T-helper 1 cell treated with Interleukin-12 subunit alpha and Interleukin-12 subunit beta and Interleukin-4 antibody, amounts not matched to agents 30 μg/mL and 1 μg/mL, for 36 hours (primary cell): ENCODE measurements around the gene RGS6.

Experiments
- H3K27ac Mint-ChIP-seq: one replicate; pipeline ENCODE4 v1.8.0; 2021; ENCODE audit warnings: mild to moderate bottlenecking, mixed read lengths
- H3K27me3 Mint-ChIP-seq: one replicate; pipeline ENCODE4 v1.8.0; 2021; ENCODE audit warnings: low read depth, mixed read lengths
- H3K36me3 Mint-ChIP-seq: one replicate; pipeline ENCODE4 v1.8.0; 2021; ENCODE audit warnings: low read depth, mixed read lengths
- H3K4me1 Mint-ChIP-seq: one replicate; pipeline ENCODE4 v1.8.0; 2021; ENCODE audit warnings: low read depth, mixed read lengths
- H3K4me3 Mint-ChIP-seq: one replicate; pipeline ENCODE4 v1.8.0; 2021; ENCODE audit warnings: mild to moderate bottlenecking, moderate library complexity, mixed read lengths
- H3K9me3 Mint-ChIP-seq: one replicate; pipeline ENCODE4 v1.8.0; 2021; ENCODE audit warnings: mixed read lengths

RGS6 gene

DNA sequence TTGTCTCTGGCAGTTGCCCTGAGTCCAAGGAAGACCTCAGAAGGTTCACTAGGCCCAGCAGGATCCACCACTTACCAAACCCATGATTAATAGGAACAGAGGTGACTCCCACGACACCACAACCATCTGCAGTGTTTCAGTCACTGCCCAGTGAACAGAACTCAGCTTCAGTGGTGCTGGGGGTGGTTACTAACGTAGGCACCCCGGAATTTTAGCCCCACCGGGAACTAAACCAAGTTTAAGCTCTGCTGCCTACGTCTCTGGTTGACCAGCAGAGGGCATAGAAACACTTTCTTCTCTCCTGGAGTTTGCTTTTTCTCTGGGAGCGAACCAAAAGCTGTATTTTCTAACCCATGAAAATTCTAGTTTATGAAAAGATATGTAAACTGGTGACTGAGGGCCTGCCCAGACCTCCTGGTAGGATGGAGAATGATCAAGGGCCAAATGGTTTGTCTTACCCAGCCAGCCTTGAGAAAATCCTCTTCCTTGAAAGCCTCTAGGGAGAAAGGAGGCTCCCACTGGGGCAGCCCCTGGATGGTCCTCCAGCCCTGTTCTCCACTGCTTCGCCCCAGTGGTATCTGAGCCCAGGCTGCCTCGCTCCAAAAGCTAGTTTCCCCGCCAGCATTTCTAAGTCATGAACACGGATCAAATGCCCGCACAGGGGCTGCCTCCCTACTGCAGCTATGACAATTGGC, 581.9 kb downstream of the RGS6 start:
- Mint-ChIP-seq H3K4me1 (peaks cover 55% of the 10 kb centered on the region), H3K27ac (peak overlapping the region; percentile 33), H3K27me3 (peaks cover 11% of the 10 kb centered on the region), H3K9me3 (no peaks in the 10 kb centered on the region), H3K4me3 (no peak overlapping the region), H3K36me3 (peaks cover 14% of the 10 kb centered on the region)

DNA sequence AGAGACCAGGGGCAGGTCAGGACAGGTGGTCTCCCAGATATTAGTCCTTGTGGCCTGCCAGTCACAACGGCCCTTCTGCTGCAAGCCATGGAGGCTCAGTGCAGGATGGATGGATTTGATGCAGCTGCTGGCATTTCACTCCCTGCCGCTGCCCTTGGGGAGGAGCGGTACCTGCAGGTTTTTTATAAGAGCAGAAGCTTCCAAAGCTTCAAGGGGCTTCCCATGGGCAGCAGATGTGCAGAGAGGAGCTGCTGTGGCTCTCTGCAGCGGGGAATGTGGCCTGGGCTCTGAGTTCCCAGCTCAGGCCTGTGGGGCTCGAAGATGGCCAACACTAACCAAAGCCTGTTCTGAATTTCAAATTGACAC, 582.4 kb downstream of the RGS6 start:
- H3K9me3 Mint-ChIP-seq = peaks cover 4% of the 10 kb centered on the region
- peaks cover 60% of the 10 kb centered on the region for H3K4me1 Mint-ChIP-seq
- no peak overlapping the region for H3K4me3 Mint-ChIP-seq
- peaks cover 7% of the 10 kb centered on the region for H3K27me3 Mint-ChIP-seq
- H3K36me3 Mint-ChIP-seq = peaks cover 11% of the 10 kb centered on the region
- H3K27ac Mint-ChIP-seq = peak overlapping the region; percentile 27

DNA sequence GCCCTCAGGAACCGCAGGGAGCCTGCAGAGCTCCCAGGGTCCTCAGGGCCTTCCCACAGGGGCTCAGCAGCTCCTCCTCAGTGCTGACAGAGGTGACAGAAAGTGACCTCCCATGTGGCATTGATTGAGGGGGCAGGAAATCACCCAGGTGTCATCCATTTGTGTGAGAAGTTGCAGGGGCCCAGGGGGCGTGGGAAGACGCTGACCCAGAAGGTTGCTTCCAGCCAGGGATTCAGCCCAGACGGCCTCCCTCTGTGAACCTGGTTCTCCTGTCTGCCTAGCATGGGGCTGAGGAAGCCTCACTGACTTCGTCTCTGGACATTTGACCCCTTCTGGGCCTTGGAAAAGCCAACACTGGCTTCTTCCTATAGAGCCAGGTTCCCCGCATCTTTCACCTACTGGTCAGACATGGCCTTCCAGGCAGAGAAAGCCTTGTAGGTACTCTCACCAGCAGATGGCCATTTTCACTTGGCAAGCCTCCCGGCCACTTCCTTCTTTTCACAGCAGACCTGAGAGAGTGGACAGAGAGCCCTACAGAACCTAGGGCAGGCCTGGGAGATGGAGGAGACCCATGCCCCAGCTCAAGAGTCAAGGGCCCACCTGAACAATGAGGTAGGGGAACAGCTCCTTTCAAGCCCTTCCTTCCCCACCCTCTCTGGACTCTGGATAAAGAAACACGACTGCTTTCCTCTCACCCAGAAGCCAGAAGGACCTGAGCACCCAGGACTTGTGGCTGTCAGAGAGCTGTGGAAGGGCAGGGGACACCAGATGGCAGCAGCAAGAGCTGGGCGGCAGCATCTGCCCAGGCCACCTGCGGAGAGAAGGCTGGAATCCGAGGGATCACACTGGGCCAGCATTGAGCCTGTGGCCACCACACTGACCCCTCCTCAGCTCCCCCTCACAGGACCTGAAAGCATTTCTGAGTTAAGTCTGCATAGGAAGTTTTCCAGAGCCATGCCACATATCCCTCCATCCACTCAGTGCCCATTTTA, 583.8 kb downstream of the RGS6 start:
- Mint-ChIP-seq H3K27ac (peak overlapping the region; percentile 11), H3K27me3 (peaks cover 4% of the 10 kb centered on the region), H3K4me3 (no peak overlapping the region)

DNA sequence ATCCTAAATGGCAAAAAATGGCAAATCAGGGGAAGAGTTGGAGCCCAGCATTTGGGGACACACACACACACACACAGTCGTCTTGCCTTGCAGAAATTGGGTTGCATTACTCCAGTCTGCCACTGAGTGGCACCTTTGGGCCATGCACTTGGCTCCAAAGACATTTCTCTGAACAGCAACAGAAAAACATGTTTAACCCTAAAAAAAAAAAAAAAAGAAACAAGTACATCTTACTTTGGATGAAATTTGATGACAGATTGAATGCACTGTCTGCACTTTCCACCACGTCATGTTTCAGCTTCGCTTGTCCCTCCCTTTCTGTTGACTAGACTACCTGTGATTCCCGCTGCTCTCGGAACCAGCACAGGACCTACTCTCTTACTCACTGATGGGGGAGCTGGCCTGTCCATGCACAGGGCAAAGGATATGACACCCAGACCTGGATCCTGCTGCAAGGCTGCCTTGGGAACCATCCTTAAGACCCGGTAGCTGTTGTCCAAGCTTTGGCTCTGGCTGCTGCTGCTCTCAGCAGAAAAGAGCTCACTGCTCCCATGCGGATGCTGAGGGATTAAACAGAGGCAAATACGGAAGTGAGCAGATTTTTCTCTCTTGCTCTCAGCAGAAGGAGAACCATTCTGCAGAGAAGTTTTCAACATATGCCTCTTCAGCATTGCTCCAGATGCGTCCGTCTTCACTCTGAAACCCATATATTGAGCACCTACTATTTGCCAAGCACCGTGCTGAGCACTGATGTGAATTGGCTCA, 584.9 kb downstream of the RGS6 start:
- Mint-ChIP-seq H3K4me1 (peaks cover 79% of the 10 kb centered on the region), H3K4me3 (peak overlapping the region; percentile 19), H3K27ac (peak overlapping the region; percentile 65), H3K27me3 (no peaks in the 10 kb centered on the region), H3K9me3 (peaks cover 25% of the 10 kb centered on the region), H3K36me3 (peaks cover 24% of the 10 kb centered on the region)

More for the DNA sequence above, 583.8 kb downstream of the RGS6 start:
- Mint-ChIP-seq H3K4me1 (peaks cover 72% of the 10 kb centered on the region), H3K36me3 (peaks cover 18% of the 10 kb centered on the region), H3K9me3 (peaks cover 18% of the 10 kb centered on the region)

DNA sequence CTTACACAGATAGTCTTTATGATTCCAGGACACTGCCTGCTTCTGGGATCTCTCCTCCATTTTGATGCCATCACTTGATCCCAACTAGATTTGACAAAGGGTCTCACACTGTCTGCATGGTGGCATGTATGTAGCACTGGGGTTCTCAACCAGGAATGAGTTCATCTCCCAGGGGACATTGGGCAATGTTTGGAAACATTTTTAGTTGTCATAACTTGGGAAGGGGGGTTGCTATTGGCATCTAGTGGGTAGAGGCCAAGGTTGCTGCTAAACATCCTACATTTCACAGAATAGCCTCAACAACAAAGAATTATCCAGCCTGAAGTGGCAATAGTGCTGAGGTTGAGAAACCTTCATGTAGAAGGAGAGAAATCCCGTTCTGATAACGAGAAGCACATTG, 585.5 kb downstream of the RGS6 start:
- H3K36me3 Mint-ChIP-seq = peaks cover 25% of the 10 kb centered on the region
- H3K9me3 Mint-ChIP-seq = peaks cover 25% of the 10 kb centered on the region
- peaks cover 75% of the 10 kb centered on the region for H3K4me1 Mint-ChIP-seq
- no peaks in the 10 kb centered on the region for H3K27me3 Mint-ChIP-seq
- H3K4me3 Mint-ChIP-seq = peak overlapping the region; percentile 59
- H3K27ac Mint-ChIP-seq = peak overlapping the region; percentile 94

DNA sequence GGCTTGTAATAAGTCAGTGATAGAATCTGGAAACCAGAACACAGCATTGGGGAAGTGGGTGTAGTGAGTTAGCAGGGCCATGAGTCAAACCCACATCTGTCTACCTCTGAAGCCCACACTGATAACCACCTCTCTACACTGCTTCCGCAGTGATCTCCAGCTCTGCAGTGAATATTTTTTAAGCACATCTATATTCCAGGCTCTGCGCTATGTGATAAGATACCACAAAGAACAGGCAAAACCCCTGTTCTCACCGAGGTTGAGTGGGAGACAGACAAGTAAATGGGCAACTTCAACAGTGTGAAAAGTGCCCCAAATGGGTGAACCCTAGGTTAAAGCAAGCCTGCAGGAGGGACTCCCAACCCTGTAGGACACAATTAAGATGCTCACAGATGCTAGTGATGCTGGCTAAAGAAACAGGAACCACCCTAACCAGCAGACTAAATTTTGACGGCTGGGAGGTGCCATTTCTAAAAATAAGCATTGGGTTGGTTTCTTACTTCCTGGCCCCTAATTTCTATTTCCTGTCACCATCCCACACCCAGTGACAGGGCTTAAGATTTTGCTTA, 586.7 kb downstream of the RGS6 start:
- Mint-ChIP-seq H3K9me3 (peaks cover 25% of the 10 kb centered on the region), H3K36me3 (peaks cover 21% of the 10 kb centered on the region), H3K4me3 (peak overlapping the region; percentile 59), H3K4me1 (peaks cover 69% of the 10 kb centered on the region), H3K27me3 (no peaks in the 10 kb centered on the region), H3K27ac (peak overlapping the region; percentile 94)

DNA sequence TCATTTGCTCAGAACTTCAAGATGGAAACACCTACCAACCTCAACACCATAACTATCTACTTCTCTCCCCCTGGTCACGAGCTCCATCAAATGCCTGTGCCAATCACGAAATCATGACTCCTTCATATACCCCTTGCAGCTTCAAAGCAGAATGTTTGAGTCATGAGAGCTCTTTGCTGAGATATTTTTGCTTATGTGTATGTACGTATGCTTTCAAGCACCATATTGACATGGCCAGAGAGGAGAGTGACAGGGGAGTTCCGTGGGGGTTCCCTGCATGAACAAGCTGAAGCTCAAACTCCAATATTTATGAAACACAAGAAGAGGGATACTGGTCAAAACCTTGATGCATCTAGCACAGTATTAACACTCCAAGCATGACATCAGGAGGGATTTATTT, 587.3 kb downstream of the RGS6 start:
- peaks cover 69% of the 10 kb centered on the region for H3K4me1 Mint-ChIP-seq
- no peaks in the 10 kb centered on the region for H3K27me3 Mint-ChIP-seq
- H3K36me3 Mint-ChIP-seq = peaks cover 26% of the 10 kb centered on the region
- H3K4me3 Mint-ChIP-seq = peak overlapping the region; percentile 25
- H3K9me3 Mint-ChIP-seq = peaks cover 25% of the 10 kb centered on the region
- peak overlapping the region; percentile 94 for H3K27ac Mint-ChIP-seq

DNA sequence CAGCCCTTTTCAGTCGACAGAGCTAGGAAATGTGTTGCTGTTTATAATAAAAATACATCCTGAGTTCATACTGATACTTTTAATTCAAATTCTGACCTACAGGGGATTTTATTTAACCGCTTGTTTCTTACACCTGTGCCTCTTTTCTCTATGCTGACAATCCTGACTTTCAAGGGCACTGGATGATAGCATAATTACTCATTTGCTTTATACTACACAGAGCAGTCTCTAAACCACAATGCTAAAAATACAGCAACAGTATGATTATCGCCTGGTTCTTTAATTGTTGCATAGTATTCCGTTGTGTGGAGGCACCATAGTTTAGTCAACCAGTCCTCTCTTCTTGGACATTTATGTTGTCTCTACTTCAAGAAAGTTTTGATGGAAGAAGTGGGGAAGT, 588.8 kb downstream of the RGS6 start:
- no peak overlapping the region for H3K27ac Mint-ChIP-seq
- H3K4me1 Mint-ChIP-seq = peaks cover 73% of the 10 kb centered on the region
- H3K4me3 Mint-ChIP-seq = no peak overlapping the region
- no peaks in the 10 kb centered on the region for H3K27me3 Mint-ChIP-seq
- H3K36me3 Mint-ChIP-seq = peaks cover 27% of the 10 kb centered on the region
- H3K9me3 Mint-ChIP-seq = peaks cover 25% of the 10 kb centered on the region

DNA sequence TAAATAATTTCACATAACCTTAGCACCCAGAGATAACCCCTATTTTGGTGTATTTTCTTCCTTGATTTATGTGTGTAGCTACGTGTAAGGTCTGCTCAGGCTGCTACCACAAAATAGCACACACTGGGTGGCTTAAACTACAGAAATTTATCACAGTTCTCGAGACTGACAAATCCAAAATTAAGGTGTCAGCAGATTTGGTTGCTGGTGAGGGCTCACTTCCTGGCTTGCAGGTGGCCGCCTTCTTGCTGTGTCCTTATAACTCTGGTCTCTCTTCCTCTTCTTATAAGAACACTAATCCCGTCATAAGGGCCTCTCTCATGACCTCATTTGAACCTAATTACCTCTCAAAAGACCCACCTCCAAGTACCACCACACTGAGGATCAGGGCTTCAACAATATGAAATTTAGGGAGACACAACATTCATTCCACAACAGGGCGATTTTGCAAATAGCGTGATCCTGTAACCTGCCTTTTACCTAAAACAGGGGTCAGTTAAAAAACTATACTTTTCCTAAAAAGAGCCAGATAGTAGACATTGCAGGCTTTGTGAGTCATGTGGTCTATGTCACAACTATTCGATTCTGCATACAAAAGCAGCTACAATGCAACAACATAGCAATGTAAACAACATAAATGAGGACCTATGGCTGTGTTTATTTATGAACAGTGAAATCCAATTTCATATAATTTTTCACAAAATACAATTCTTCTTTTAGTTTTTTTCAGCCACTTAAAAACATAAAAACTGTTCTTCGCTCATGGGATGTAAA, 589.9 kb downstream of the RGS6 start:
- H3K36me3 Mint-ChIP-seq = peaks cover 31% of the 10 kb centered on the region
- no peak overlapping the region for H3K27ac Mint-ChIP-seq
- peak overlapping the region; percentile 19 for H3K4me3 Mint-ChIP-seq
- H3K4me1 Mint-ChIP-seq = peaks cover 66% of the 10 kb centered on the region
- H3K27me3 Mint-ChIP-seq = no peaks in the 10 kb centered on the region
- peaks cover 25% of the 10 kb centered on the region for H3K9me3 Mint-ChIP-seq

DNA sequence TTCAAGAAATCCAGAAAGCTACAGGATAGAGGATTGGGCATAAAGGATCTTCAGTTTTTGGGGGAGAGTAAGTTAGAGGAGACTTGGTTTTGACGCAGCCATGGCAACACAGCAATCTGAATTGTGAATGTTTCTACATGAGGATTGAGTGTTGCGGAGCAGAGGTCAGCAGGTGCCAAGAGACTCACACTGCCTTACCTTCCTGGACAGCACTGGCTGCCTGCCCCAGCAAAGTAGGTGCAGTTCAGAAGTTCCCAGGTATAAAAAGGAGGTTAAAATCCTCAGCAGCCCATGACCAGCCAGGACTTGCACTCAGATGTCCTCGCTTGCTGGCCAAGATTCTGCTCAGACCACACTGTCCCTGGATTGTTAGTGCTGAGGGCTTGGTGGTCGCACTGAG, 590.6 kb downstream of the RGS6 start:
- Mint-ChIP-seq H3K4me1 (peaks cover 64% of the 10 kb centered on the region), H3K9me3 (peaks cover 25% of the 10 kb centered on the region), H3K36me3 (peaks cover 35% of the 10 kb centered on the region), H3K27ac (no peak overlapping the region), H3K27me3 (no peaks in the 10 kb centered on the region), H3K4me3 (no peak overlapping the region)

DNA sequence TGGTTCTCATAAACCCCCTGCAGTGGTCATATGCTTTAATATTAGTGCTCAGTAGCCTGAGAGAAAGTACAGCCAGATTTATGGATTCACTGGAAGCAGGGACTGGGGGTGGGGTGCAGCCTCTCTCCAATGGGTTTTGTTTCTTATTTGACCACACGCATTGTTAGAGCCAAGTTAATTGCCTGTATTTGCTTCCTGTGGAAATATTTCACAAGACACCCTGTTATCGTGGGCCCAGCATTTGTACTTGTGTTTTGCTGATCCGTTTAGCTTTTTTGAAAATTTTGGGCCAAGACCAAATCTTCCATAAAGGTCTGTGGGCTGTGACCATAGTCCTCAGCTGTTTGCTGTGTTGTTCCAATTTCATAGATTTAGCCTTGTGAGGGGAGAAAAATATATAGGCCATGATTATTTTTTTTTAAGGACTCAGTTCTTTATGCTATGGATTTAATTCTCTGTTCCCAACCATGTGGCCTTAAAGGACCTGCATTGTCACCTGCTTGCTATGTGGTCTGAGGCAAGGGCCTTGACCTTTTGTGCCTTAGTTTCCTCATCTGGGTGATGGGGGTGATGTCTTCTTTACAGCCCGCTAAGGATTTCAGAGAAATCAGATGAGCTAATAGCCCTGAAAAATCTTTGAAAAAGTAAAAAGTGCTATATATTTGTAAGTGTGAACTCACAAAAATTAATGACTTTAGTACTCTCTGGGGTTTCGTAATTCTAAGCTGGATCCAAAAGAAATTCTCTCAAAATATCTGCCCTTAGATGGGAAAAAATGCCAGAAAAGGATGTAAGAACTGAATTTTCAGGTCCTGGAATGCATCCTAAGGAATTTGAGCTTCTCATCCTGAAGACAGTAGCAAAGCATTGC, 591.4 kb downstream of the RGS6 start:
- peaks cover 3% of the 10 kb centered on the region for H3K27me3 Mint-ChIP-seq
- peaks cover 39% of the 10 kb centered on the region for H3K36me3 Mint-ChIP-seq
- H3K4me3 Mint-ChIP-seq = no peak overlapping the region
- H3K9me3 Mint-ChIP-seq = peaks cover 25% of the 10 kb centered on the region
- peaks cover 62% of the 10 kb centered on the region for H3K4me1 Mint-ChIP-seq
- H3K27ac Mint-ChIP-seq = no peak overlapping the region

DNA sequence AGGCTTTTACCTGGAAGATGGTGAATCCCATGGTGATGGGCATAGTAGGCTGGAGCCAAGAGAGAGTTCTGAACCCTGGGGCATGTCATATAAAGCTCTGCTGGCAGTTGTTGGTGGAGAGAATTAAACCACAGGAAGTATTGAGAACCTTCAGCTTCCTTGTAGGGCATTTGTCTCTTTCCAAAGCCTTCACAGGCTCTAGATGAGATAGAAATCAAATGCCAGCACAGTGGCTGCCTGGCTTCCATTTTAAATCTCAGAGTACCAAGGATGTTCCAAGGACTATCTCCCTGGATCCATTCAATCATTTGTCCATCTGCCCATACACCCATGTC, 592.0 kb downstream of the RGS6 start:
- no peak overlapping the region for H3K4me3 Mint-ChIP-seq
- peaks cover 3% of the 10 kb centered on the region for H3K27me3 Mint-ChIP-seq
- peaks cover 63% of the 10 kb centered on the region for H3K4me1 Mint-ChIP-seq
- H3K36me3 Mint-ChIP-seq = peaks cover 39% of the 10 kb centered on the region
- H3K9me3 Mint-ChIP-seq = peaks cover 25% of the 10 kb centered on the region
- H3K27ac Mint-ChIP-seq = no peak overlapping the region
